ENCODE results near the gene PSMB4. TPM values are rescaled to one million over a fixed set of nuclear protein-coding genes. Genes with fewer than 3 reads are reported as not detected.
A peak's percentile ranks its signal among the peaks of the same experiment; 100 is the strongest.

Gene PSMB4
- polyA plus RNA-seq, 1 donor (not counting 4 experiments of a cell fraction or from before 2014, with no cell fraction given) = 340 TPM

DNA sequence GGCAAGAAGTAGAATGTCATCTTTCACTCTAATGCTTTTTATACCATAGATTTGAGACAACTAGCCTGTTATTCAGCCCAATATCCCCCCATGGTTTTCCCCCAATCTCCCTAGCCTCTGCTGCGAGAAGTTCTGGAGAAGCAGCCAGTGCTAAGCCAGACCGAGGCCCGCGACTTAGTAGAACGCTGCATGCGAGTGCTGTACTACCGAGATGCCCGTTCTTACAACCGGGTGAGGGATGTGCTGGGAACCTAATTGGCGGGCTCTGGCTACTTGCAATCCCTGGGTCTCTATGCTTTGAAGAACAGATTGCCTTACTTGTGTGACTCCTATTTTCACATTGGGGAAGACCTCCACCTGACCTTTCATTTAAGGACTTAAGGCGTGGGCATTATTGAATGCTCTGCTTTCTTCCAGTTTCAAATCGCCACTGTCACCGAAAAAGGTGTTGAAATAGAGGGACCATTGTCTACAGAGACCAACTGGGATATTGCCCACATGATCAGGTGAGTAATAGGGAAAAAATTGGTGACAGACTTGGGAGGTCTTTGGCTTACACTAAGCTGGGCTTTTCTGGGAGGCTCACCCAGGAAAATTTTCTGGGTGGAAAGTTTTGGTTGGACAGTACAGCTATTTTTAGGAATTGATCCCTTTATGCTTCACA is 1.9 kb downstream of the PSMB4 start:
- no peak overlapping the region for H3K9ac ChIP-seq (ENCODE audit: control insufficient read depth, extremely low read depth, insufficient read depth, low read length)
- no peaks in the 10 kb centered on the region for H3K9me3 ChIP-seq (ENCODE audit: control insufficient read depth, low read depth, low read length)
- H2AFZ ChIP-seq (ENCODE audit: control insufficient read depth, low read length) = no peak overlapping the region
- H3K79me2 ChIP-seq (ENCODE audit: control insufficient read depth, insufficient read depth, low read length) = peaks cover 22% of the 10 kb centered on the region
- dilution Hi-C loops (cut with MboI; ENCODE audit: extremely low pct_ligation_motif_present, low sequenced_read_pairs) = no loop called here
- TF ChIP-seq EZH2 (IDR thresholded peaks at IDR 0.05; ENCODE audit: low read length) = no peak
- TF ChIP-seq, protein P1, sequence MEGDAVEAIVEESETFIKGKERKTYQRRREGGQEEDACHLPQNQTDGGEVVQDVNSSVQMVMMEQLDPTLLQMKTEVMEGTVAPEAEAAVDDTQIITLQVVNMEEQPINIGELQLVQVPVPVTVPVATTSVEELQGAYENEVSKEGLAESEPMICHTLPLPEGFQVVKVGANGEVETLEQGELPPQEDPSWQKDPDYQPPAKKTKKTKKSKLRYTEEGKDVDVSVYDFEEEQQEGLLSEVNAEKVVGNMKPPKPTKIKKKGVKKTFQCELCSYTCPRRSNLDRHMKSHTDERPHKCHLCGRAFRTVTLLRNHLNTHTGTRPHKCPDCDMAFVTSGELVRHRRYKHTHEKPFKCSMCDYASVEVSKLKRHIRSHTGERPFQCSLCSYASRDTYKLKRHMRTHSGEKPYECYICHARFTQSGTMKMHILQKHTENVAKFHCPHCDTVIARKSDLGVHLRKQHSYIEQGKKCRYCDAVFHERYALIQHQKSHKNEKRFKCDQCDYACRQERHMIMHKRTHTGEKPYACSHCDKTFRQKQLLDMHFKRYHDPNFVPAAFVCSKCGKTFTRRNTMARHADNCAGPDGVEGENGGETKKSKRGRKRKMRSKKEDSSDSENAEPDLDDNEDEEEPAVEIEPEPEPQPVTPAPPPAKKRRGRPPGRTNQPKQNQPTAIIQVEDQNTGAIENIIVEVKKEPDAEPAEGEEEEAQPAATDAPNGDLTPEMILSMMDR (optimal IDR thresholded peaks at IDR 0.05 in 1 of 3, IDR thresholded peaks at IDR 0.05 in 1 of 3, conservative IDR thresholded peaks at IDR 0.05 in 1 of 3; ENCODE audit: extremely low read depth in 1 of 3, insufficient read depth in 2 of 3, low read length in 3 of 3) = no peak
- H3K4me1 ChIP-seq (ENCODE audit: control insufficient read depth, extremely low read depth, insufficient read depth, low read length) = peaks cover 12% of the 10 kb centered on the region
- FAIRE-seq (no peak), DNase-seq (ENCODE audit: low read depth, low spot score) (no peak)
- H3K9me1 ChIP-seq (ENCODE audit: control insufficient read depth, extremely low read depth, insufficient read depth, low read length) = no peaks in the 10 kb centered on the region
- no peaks in the 10 kb centered on the region for H4K20me1 ChIP-seq (ENCODE audit: control insufficient read depth, extremely low read depth, insufficient read depth, low read length)
- H3K36me3 ChIP-seq (ENCODE audit: control insufficient read depth in 2 of 2, extremely low read depth in 1 of 2, insufficient read depth in 2 of 2, low read length in 2 of 2) = peaks cover 27 to 34% of the 10 kb centered on the region in 2 experiments
- peak overlapping the region in 1 of 3 experiments; percentile 87 for H3K4me3 ChIP-seq (ENCODE audit: control insufficient read depth in 2 of 3, extremely low read depth in 1 of 3, insufficient read depth in 2 of 3, low read depth in 1 of 3, low read length in 3 of 3)
- peak overlapping the region; percentile 88 for H3K4me2 ChIP-seq (ENCODE audit: control insufficient read depth, extremely low read depth, insufficient read depth, low read depth, low read length)
- no peaks in the 10 kb centered on the region for H3K27me3 ChIP-seq (ENCODE audit: control insufficient read depth, extremely low read depth, insufficient read depth, low read length)
- H3K27ac ChIP-seq (ENCODE audit: control insufficient read depth, insufficient read depth, low read length) = no peak overlapping the region

DNA sequence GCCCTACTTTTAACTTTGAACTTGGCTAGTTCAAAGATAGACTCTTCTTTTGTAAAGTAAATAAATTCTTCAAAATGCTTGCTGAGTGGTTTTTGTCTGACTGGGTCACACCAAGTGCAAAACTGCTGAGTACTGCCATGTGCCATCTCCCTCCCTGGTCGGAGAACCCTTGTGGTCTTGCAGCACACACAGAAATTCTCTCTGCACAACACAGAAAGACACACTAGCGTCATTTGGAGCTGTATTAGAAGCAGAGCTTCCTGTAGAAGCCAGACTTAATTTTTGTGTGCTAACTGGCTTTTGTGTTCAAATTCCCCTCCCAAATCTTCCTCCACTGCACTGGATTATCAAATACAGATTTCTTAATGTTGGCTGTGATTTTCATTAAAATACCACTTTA is 2.5 kb downstream of the PSMB4 start:
- no peak for FAIRE-seq
- H3K4me1 ChIP-seq (ENCODE audit: control insufficient read depth, extremely low read depth, insufficient read depth, low read length) = peaks cover 12% of the 10 kb centered on the region
- no peak overlapping the region for H3K4me3 ChIP-seq (ENCODE audit: control insufficient read depth in 2 of 3, extremely low read depth in 1 of 3, insufficient read depth in 2 of 3, low read depth in 1 of 3, low read length in 3 of 3)

More for the DNA sequence above, 2.5 kb downstream of the PSMB4 start:
- H3K9me1 ChIP-seq (ENCODE audit: control insufficient read depth, extremely low read depth, insufficient read depth, low read length) = no peaks in the 10 kb centered on the region
- peaks cover 22% of the 10 kb centered on the region for H3K79me2 ChIP-seq (ENCODE audit: control insufficient read depth, insufficient read depth, low read length)
- H3K36me3 ChIP-seq (ENCODE audit: control insufficient read depth in 2 of 2, extremely low read depth in 1 of 2, insufficient read depth in 2 of 2, low read length in 2 of 2) = peaks cover 29 to 38% of the 10 kb centered on the region in 2 experiments
- H2AFZ ChIP-seq (ENCODE audit: control insufficient read depth, low read length) = no peak overlapping the region
- no peak overlapping the region for H3K27ac ChIP-seq (ENCODE audit: control insufficient read depth, insufficient read depth, low read length)
- H3K9me3 ChIP-seq (ENCODE audit: control insufficient read depth, low read depth, low read length) = no peaks in the 10 kb centered on the region
- H4K20me1 ChIP-seq (ENCODE audit: control insufficient read depth, extremely low read depth, insufficient read depth, low read length) = no peaks in the 10 kb centered on the region
- no peak overlapping the region for H3K4me2 ChIP-seq (ENCODE audit: control insufficient read depth, extremely low read depth, insufficient read depth, low read depth, low read length)
- dilution Hi-C loops (cut with MboI; ENCODE audit: extremely low pct_ligation_motif_present, low sequenced_read_pairs) = no loop called here
- DNase-seq (ENCODE audit: low read depth, low spot score) = no peak
- H3K27me3 ChIP-seq (ENCODE audit: control insufficient read depth, extremely low read depth, insufficient read depth, low read length) = no peaks in the 10 kb centered on the region
- no peak overlapping the region for H3K9ac ChIP-seq (ENCODE audit: control insufficient read depth, extremely low read depth, insufficient read depth, low read length)
- no peak for TF ChIP-seq EZH2 (IDR thresholded peaks at IDR 0.05; ENCODE audit: low read length)
- TF ChIP-seq, protein P1 (optimal IDR thresholded peaks at IDR 0.05 in 1 of 3, IDR thresholded peaks at IDR 0.05 in 1 of 3, conservative IDR thresholded peaks at IDR 0.05 in 1 of 3; ENCODE audit: extremely low read depth in 1 of 3, insufficient read depth in 2 of 3, low read length in 3 of 3) = no peak

Data from keratinocyte (primary cell).